Measurements from ENCODE around the gene CTNNA2. TPM values are rescaled to one million over a fixed set of nuclear protein-coding genes. Genes with fewer than 3 reads are reported as not detected.

The CTNNA2 gene
- total and polyA plus RNA-seq, 9 of the 15 experiments (the other 6 are each of a cell fraction or from before 2014, with no cell fraction given): 0.03 to 0.40 (median 0.15) TPM

DNA sequence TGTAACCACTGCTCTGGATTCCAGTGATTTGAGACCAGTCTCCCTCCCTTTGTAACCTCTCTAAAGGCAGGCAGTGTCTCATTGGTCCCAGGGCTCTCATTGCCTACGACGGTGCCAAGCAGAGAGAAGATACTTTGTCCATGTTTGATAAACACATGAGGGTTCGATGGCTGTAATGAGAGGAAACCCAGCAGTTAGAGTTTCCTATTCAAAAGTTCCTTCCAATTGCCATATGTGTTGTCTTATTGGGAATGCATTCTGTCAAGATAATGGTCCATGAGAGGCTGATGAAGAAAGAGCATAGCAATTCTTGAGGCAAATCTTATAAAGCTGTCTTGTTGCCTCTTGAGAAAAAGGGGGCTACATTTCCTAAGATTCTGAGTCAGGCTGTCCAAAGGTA, 499.2 kb downstream of the CTNNA2 start:
- Histone ChIP-seq H3K27me3 (ENCODE audit: control insufficient read depth in 2 of 2, insufficient read depth in 2 of 2, low read length in 2 of 2) (no peaks in the 10 kb centered on the region), H3K4me2 (ENCODE audit: insufficient read depth, low read length) (no peak overlapping the region), H3K79me2 (ENCODE audit: control insufficient read depth, insufficient read depth, low read length) (no peaks in the 10 kb centered on the region), H3K9me1 (ENCODE audit: control insufficient read depth, insufficient read depth, low read length) (no peaks in the 10 kb centered on the region), H2AFZ (ENCODE audit: low read depth, low read length) (no peak overlapping the region), H4K20me1 (replicated peaks; ENCODE audit: control insufficient read depth, insufficient read depth, low read length) (no peaks in the 10 kb centered on the region), H3K27ac (ENCODE audit: extremely low read depth, low read depth, low read length) (no peak overlapping the region), H3K36me3 (ENCODE audit: control insufficient read depth, insufficient read depth, low read length) (no peaks in the 10 kb centered on the region), H3K9me3 (replicated peaks; ENCODE audit: control insufficient read depth, insufficient read depth, low read depth, low read length) (no peaks in the 10 kb centered on the region), H3K9ac (ENCODE audit: insufficient read depth in 1 of 2, low read depth in 2 of 2, low read length in 2 of 2) (no peak overlapping the region), H3K4me1 (replicated peaks in 1 of 2; ENCODE audit: control insufficient read depth in 2 of 2, insufficient read depth in 2 of 2, low read length in 2 of 2) (no peaks in the 10 kb centered on the region), H3K4me3 (no peak overlapping the region)
- intact Hi-C loops (cut with micrococcal nuclease) (no loop called here), in situ Hi-C loops (cut with MboI) (no loop called here)
- DNase-seq (ENCODE audit: extremely low read depth in 1 of 4, low spot score in 3 of 4): no peak
- ChIA-PET POLR2A (no interaction called here), CTCF (ENCODE audit: low intra/inter-chr PET ratio) (no interaction called here)
- no peak for ATAC-seq
- WGBS (ENCODE audit: insufficient coverage, low coverage, missing lambda C conversion rate): 6% methylated on average over 3 of the region's 3 CpGs
- no peak for FAIRE-seq
- TF ChIP-seq, protein P1, sequence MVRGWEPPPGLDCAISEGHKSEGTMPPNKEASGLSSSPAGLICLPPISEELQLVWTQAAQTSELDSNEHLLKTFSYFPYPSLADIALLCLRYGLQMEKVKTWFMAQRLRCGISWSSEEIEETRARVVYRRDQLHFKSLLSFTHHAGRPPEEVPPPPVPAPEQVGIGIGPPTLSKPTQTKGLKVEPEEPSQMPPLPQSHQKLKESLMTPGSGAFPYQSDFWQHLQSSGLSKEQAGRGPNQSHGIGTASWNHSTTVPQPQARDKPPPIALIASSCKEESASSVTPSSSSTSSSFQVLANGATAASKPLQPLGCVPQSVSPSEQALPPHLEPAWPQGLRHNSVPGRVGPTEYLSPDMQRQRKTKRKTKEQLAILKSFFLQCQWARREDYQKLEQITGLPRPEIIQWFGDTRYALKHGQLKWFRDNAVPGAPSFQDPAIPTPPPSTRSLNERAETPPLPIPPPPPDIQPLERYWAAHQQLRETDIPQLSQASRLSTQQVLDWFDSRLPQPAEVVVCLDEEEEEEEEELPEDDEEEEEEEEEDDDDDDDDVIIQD (CRISPR knock-in tag; IDR thresholded peaks at IDR 0.05): no peak
- TF ChIP-seq TAF1 (IDR thresholded peaks at IDR 0.05; ENCODE audit: control insufficient read depth, extremely low read depth, insufficient read depth, low read length, severe bottlenecking): no peak
- TF ChIP-seq TGIF2 (CRISPR knock-in tag; IDR thresholded peaks at IDR 0.05): no peak
- TF ChIP-seq, protein P2, sequence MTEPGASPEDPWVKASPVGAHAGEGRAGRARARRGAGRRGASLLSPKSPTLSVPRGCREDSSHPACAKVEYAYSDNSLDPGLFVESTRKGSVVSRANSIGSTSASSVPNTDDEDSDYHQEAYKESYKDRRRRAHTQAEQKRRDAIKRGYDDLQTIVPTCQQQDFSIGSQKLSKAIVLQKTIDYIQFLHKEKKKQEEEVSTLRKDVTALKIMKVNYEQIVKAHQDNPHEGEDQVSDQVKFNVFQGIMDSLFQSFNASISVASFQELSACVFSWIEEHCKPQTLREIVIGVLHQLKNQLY (CRISPR knock-in tag; conservative IDR thresholded peaks at IDR 0.05): no peak
- no peak for TF ChIP-seq RFX7 (CRISPR knock-in tag; IDR thresholded peaks at IDR 0.05)
- no peak for TF ChIP-seq FOXM1 (IDR thresholded peaks at IDR 0.05; ENCODE audit: low read depth)
- no peak for TF ChIP-seq FOXM1 (CRISPR knock-in tag; IDR thresholded peaks at IDR 0.05; ENCODE audit: low read depth)
- no peak for TF ChIP-seq ZNF57 (CRISPR knock-in tag; IDR thresholded peaks at IDR 0.05)
- BruUV-seq (replicated peaks): no TSS peak

Measured in K562 (cell line).